ENCODE results near the gene SMCO1. TPM values are rescaled to one million over a fixed set of nuclear protein-coding genes. Genes with fewer than 3 reads are reported as not detected.
"Not testable (repeated sequence)": the region's sequence is repeated elsewhere in the genome, so short reads cannot be mapped to it uniquely, and the experiment has no call there.

The SMCO1 gene
- total RNA-seq, 1 experiment from 2014 or later, result not detected

DNA sequence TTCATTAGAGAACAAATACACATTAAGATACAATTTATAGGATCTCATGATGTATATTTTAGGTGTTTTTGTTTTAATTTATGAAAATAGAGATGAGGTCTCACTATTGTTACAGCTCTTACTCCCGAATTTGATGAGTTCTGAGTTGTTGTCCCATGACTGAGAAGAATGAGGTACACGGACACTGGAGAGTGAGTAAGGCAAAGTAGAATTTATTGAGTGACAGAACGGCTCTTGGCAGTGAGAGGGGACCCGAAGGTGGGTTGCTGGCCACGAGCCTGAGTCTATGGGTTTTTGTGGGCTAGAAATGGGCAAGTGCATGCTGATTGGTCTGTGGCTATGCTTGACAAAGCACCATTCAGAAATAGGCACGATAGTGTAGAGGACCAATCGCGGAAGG, 8.5 kb downstream of the SMCO1 start:
- Histone ChIP-seq H3K36me3 (ENCODE audit: control insufficient read depth, insufficient read depth, low read length) (no peaks in the 10 kb centered on the region), H3K27me3 (replicated peaks; ENCODE audit: control insufficient read depth, insufficient read depth, low read length) (no peaks in the 10 kb centered on the region), H3K9me3 (peaks cover 9% of the 10 kb centered on the region; the same call in 1 of the 2 replicates), H3K4me3 (ENCODE audit: low read depth, low read length) (no peak overlapping the region), H3K4me1 (no peaks in the 10 kb centered on the region)
- Mint-ChIP-seq H3K4me3 (ENCODE audit: unreplicated experiment) (no peak overlapping the region), H3K27me3 (ENCODE audit: insufficient read depth, unreplicated experiment) (peaks cover 2% of the 10 kb centered on the region), H3K36me3 (ENCODE audit: insufficient read depth, unreplicated experiment) (peaks cover 19% of the 10 kb centered on the region), H3K9me3 (ENCODE audit: unreplicated experiment) (peaks cover 29% of the 10 kb centered on the region), H3K27ac (ENCODE audit: unreplicated experiment) (no peak overlapping the region), H3K4me1 (ENCODE audit: low read depth, unreplicated experiment) (no peaks in the 10 kb centered on the region)
- no peak for TF ChIP-seq CTCF (IDR thresholded peaks at IDR 0.05; ENCODE audit: insufficient read depth in 1 of 2, low read depth in 1 of 2, low read length in 1 of 2, severe bottlenecking in 1 of 2, unreplicated experiment in 1 of 2)
- DNase-seq, result no peak
- CTCF ChIA-PET, result no interaction called here
- no TSS peak for BruUV-seq (replicated peaks)
- intact Hi-C loops (cut with micrococcal nuclease; ENCODE audit: unreplicated experiment), result no loop called here
- POLR2A ChIA-PET, result no interaction called here

DNA sequence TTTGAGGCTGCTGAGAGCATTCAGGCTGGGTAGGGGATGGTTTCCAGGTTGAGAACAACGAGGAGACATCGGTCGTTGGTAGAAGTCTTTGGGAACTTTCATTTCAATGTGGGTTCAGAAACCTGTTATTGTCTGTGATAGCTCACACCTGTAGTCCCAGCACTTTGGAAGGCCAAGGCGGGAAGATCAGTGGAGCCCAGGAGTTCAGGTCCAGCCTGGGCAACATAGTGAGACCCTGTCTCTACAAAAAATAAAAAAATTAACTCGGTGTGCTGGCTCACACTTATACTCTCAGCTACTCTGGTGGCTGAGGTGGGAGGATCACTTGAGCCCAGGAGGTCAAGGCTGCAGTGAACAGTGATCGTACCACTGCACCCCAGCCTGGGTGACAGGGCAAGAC, 10.6 kb downstream of the SMCO1 start:
- H3K27me3 Mint-ChIP-seq (ENCODE audit: insufficient read depth, unreplicated experiment), result no peaks in the 10 kb centered on the region

DNA sequence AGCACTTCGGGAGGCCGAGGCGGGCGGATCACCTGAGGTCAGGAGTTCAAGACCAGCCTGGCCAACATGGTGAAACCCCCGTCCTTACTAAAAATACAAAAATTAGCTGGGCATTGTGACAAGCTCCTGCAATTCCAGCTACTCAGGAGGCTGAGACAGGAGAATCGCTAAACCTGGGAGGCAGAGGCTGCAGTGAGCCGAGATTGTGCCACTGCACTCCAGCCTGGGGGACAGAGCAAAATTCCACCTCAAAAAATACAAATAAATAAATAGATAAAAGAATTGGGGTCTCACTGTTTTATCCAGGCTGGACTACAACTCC, 11.1 kb downstream of the SMCO1 start:
- H3K4me1 ChIP-seq; H3K27me3 ChIP-seq (replicated peaks; ENCODE audit: control insufficient read depth, insufficient read depth, low read length); H3K9me3 ChIP-seq; H3K27me3 Mint-ChIP-seq (ENCODE audit: insufficient read depth, unreplicated experiment); H3K36me3 ChIP-seq (ENCODE audit: control insufficient read depth, insufficient read depth, low read length); DNase-seq; intact Hi-C loops (cut with micrococcal nuclease; ENCODE audit: unreplicated experiment); H3K4me1 Mint-ChIP-seq (ENCODE audit: low read depth, unreplicated experiment); POLR2A ChIA-PET; BruUV-seq (replicated peaks); CTCF ChIA-PET: not testable (repeated sequence)
- peaks cover 34% of the 10 kb centered on the region for H3K36me3 Mint-ChIP-seq (ENCODE audit: insufficient read depth, unreplicated experiment)
- peak overlapping the region; percentile 83 for H3K27ac Mint-ChIP-seq (ENCODE audit: unreplicated experiment)
- peaks cover 19% of the 10 kb centered on the region for H3K9me3 Mint-ChIP-seq (ENCODE audit: unreplicated experiment)
- H3K4me3 Mint-ChIP-seq (ENCODE audit: unreplicated experiment), result peak overlapping the region; percentile 90
- H3K4me3 ChIP-seq (ENCODE audit: low read depth, low read length), result peak overlapping the region; percentile 19

More for the DNA sequence above, 10.6 kb downstream of the SMCO1 start:
- H3K36me3 Mint-ChIP-seq (ENCODE audit: insufficient read depth, unreplicated experiment), result peaks cover 33% of the 10 kb centered on the region
- Histone ChIP-seq H3K9me3 (peaks cover 9% of the 10 kb centered on the region; the same call in 1 of the 2 replicates), H3K36me3 (ENCODE audit: control insufficient read depth, insufficient read depth, low read length) (no peaks in the 10 kb centered on the region), H3K27me3 (replicated peaks; ENCODE audit: control insufficient read depth, insufficient read depth, low read length) (no peaks in the 10 kb centered on the region), H3K4me1 (peaks cover 6% of the 10 kb centered on the region; the same call in 1 of the 2 replicates), H3K4me3 (ENCODE audit: low read depth, low read length) (no peak overlapping the region)
- intact Hi-C loops (cut with micrococcal nuclease; ENCODE audit: unreplicated experiment), result no loop called here
- no peak overlapping the region for H3K4me3 Mint-ChIP-seq (ENCODE audit: unreplicated experiment)
- POLR2A ChIA-PET, result no interaction called here
- no TSS peak for BruUV-seq (replicated peaks)
- no peak for DNase-seq
- peaks cover 6% of the 10 kb centered on the region for H3K4me1 Mint-ChIP-seq (ENCODE audit: low read depth, unreplicated experiment)
- no peak for TF ChIP-seq CTCF (IDR thresholded peaks at IDR 0.05; ENCODE audit: insufficient read depth in 1 of 2, low read depth in 1 of 2, low read length in 1 of 2, severe bottlenecking in 1 of 2, unreplicated experiment in 1 of 2)
- CTCF ChIA-PET, result no interaction called here
- H3K27ac Mint-ChIP-seq (ENCODE audit: unreplicated experiment), result no peak overlapping the region
- peaks cover 19% of the 10 kb centered on the region for H3K9me3 Mint-ChIP-seq (ENCODE audit: unreplicated experiment)

Measured in Caco-2 (cell line).